Epidermal melanocyte (primary cell): ENCODE measurements around the gene TMEM134.

Source experiments
- DNase-seq: peaks from one replicate; pipeline ENCODE4 v3.0.0; 2011; ENCODE audit warnings: low spot score; ENCODE audit not compliant: insufficient read length

The TMEM134 gene

DNA sequence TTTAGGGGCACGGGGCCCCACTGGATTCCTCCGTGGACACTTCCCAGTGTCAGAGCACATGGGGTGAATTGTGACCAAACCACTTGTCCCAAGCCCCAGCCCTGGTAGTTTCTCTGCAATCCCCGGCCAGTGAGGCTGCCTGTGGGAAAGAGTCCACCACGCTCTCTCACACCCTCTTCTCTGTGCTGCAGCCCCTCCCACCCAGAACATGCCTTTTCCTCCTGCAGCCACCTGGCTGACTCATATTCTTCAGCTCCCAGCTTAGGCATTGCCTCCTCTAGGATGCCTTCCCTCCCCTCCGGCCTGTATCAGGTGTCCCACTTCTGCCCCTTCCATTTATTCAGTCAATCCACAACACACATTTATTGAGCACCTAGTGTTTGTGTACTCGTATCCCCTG is 46.2 kb downstream of the TMEM134 start:
- DNase-seq = no peak

DNA sequence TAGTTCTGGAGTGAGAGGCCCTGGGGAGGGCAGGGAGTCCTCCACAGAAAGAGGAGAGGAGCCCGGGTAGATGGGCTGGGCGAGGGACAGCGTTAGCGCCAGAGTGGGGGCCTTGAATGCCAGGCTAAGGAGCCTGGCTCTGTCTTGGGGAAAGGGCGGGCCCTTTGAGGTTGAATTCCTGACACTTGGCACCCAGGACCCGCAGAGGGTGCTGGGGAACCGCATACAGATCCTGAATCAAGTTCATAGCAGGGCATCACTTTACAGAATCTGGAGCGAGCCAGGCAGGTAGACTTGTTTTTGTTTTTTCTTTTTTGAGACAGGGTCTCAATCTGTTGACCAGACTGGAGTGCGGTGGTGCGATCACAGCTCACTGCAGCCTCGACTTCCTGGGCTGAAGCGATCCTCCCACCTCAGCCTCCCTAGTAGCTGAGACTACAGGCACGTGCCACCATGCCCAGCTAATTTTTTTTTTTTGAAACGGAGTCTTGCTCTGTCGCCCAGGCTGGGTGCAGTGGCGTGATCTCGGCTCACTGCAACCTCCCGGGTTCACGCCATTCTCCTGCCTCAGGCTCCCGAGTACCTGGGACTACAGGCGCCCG is 47.5 kb downstream of the TMEM134 start:
- DNase-seq = no peak

DNA sequence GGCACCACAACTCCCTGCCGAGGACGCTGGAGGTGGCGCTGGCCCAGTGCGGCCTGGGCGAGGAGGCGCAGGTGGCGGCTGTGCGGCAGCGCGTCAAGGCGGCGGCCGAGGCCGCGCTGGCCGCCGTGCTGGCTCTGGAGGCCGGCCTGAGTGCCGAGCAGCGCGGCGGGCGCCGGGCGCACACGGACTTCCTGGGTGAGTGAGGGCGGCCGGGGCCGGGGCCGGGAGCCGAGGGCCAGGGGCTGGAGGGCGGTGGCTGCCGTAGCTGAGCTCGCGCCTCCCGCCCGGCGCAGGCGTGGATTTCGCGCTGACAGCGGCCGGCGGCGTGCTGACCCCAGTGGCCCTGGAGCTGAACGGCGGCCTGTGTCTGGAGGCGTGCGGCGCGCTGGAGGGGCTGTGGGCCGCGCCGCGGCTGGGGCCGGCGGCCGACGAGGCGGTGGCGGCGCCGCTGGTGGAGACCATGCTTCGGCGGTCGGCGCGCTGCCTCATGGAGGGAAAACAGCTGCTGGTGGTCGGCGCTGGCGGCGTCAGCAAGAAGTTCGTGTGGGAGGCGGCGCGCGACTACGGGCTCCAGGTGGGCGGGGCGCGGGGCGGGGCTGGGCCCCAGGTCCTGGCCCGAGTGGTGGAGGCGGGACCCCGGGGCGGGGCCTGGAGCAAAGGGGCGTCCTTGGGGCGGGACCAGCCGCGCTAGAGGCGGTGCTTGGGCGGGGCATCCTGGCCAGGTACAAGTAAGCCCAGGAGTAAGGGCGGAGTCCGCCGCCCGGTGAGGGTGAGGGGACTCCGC is 48.2 kb downstream of the TMEM134 start:
- peak; percentile 98 for DNase-seq

- DNase-seq = no peak
Observed at GRCh38 chr11:67420147-67420645, 48.9 kb downstream of the TMEM134 start.

GRCh38 chr11:67419325-67420049 is 49.6 kb downstream of the TMEM134 start:
- DNase-seq = no peak

- no peak for DNase-seq
Observed at GRCh38 chr11:67418476-67419281, 50.4 kb downstream of the TMEM134 start.

DNA sequence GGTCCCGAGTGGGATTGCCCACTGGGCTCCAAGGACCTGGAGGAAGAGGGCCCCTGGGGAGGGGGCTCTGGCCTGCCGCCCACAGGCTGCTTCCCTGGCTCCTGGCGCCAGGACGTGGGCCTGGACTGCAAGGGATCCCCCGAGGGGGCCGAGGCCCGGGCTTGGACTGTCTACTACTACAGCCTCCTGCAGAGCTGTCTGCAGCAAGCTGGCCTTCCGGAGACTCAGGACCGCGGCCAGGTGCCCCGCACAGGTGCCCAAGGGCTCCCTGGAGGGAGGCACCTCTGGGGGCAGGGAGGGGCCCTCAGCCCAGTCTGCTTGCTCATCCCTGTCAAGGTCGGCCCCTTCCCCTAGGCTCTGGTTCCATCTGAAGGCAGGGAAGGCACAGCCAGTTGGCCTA is 51.6 kb downstream of the TMEM134 start:
- no peak for DNase-seq

DNA sequence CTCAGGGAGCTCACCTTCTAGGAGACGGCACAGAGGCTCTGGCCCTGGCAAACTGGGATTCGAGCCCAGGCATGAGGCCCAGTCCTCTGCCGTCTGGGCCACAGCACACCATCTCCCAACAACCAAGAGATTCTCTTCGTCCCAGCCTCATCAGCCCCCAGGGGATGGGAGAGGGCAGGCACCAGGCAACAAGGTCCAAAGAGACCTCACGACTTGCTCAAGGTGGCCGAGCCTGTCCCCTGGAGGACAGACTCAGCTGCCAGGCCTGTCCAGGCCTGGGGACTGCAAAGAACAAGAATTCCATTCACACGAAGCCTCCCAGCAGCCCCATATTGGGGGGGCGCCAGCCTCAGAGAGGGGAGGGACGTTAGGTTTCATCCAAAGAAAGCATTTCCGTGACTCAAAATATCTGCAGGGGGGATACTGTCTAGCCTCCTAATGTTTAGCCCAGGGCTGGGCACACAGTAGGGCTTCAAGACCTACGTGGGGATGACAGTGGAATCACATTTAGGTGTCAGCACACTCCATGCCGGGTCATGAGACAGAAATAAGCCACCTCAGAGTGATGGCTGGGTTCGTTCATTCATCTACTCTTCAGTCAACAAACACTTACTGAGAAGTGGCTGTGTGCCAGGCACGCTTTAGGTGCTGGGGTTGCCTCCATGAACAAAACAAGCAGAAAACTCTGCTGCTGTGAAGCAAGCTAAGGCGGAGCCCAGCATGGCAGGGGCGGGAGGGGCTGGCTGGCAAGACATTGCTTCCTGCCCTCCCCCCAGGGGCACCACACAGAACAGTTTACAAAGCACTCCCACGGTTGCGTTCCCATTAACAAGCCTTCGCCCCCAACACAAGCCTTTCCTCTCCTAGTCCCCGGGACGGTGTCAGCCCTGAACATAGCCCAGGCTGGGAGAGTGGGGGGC is 52.4 kb downstream of the TMEM134 start:
- DNase-seq = no peak

GRCh38 chr11:67415501-67416304 is 53.3 kb downstream of the TMEM134 start, which contains the start of gene CARNS1:
Gene CARNS1 (plus strand): TSS chr11:67415678. CDS start chr11:67416200, 522 bp downstream.
- DNase-seq = no peak

- no peak for DNase-seq
Observed at GRCh38 chr11:67413266-67413849, 55.7 kb downstream of the TMEM134 start.

DNA sequence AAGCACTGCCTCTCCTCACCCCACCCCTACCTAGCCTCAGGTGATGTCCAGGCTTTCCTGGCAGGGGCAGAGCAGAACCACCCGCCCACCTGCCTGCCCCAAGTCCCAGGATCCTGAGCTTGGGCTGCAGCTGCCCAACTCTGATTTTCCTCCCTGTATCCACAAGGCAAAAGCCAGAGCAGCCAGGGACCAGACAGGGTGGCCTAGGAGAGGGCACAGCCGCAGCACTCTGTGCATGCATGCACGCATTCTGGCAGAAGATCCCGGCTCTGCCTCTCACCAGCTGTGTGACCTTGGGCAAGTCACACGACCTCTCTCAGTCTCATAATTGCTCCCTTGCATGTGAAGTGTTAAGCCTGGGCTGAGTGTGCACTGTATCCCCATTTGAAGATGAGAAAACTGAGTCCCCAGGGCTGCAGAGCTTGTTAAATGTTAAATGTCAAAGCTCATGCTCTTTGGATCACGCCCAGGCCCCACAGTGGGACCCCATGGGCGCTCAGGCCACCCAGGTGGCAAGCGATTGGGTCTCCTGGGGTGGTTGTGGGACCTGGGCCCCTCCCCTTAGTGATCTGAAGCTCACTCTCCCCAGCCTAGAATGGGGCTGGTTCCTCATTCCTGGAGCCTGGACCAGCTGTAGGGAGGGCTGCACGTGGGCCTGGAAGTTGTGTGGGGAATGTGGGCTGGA is 56.4 kb downstream of the TMEM134 start:
- no peak for DNase-seq

DNA sequence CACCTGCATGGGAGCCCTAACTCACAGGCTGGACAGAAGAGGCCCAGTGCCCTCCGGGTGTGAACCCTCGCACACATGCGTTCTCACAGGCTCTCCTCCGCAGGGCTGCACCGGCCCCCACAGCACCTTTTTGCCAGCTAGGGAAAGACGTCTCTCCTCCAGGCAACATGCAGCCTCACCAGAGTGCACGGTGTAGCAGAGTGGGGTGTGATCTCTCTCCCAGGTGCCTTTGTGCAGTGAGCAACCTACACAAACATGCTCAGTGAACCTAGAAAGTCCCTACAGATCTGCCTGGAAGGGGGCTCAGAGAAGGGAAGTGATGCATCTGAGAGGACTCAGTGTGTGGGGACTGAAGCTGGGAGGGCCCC is 57.3 kb downstream of the TMEM134 start:
- no peak for DNase-seq
